HepG2 (cell line): ENCODE results near the gene LTB4R2. TPM values are rescaled to one million over a fixed set of nuclear protein-coding genes. Genes with fewer than 3 reads are reported as not detected.
A peak's percentile ranks its signal among the peaks of the same experiment; 100 is the strongest.

Experiments
- CEBPG ChIP-seq: IDR thresholded peaks from 2 replicates; pipeline ENCODE4 v1.6.1; 2016
- CENPX ChIP-seq: sonication (generic); formaldehyde crosslinking; IDR thresholded peaks from 2 replicates; pipeline ENCODE4 v1.9.0; 2021; ENCODE audit warnings: mild to moderate bottlenecking, missing genetic modification reagents, moderate library complexity
- CREB3 ChIP-seq: sonication (generic); formaldehyde crosslinking; IDR thresholded peaks from 2 replicates; pipeline ENCODE4 v1.5.0; 2020; ENCODE audit warnings: missing genetic modification reagents
- E2F1 ChIP-seq: sonication (generic); formaldehyde crosslinking; IDR thresholded peaks from 2 replicates; pipeline ENCODE4 v1.5.0; 2020; ENCODE audit warnings: missing genetic modification reagents
- HCFC1 ChIP-seq: fragments of 150-350 bp; IDR thresholded peaks from 2 replicates; pipeline ENCODE4 v1.6.1; 2014; ENCODE audit warnings: low read depth, low read length
- IRF1 ChIP-seq: sonication (generic); formaldehyde crosslinking; IDR thresholded peaks from 2 replicates; pipeline ENCODE4 v1.4.0; 2020; ENCODE audit warnings: low read depth, mild to moderate bottlenecking, missing genetic modification reagents
- KLF13 ChIP-seq: sonication (generic); formaldehyde crosslinking; IDR thresholded peaks from 2 replicates; pipeline ENCODE4 v1.4.0; 2020; ENCODE audit warnings: mild to moderate bottlenecking, missing genetic modification reagents
- MED13 ChIP-seq: sonication (generic); formaldehyde crosslinking; IDR thresholded peaks from 2 replicates; pipeline ENCODE4 v1.5.0; 2020; ENCODE audit warnings: missing genetic modification reagents
- MLXIP ChIP-seq: sonication (generic); formaldehyde crosslinking; IDR thresholded peaks from 2 replicates; pipeline ENCODE4 v1.9.0; 2021; ENCODE audit warnings: missing genetic modification reagents, borderline replicate concordance
- REST ChIP-seq, 2 experiments: IDR thresholded peaks; 2 replicates each; pipeline ENCODE4 v1.6.1; 2011 to 2012; ENCODE audit warnings: low read length in 2 of 2, borderline replicate concordance in 1 of 2, low read depth in 1 of 2, mild to moderate bottlenecking in 1 of 2, moderate library complexity in 1 of 2
- RXRA ChIP-seq: sonication (generic); formaldehyde crosslinking; IDR thresholded peaks from 2 replicates; pipeline ENCODE4 v1.5.1; 2020; ENCODE audit warnings: missing genetic modification reagents
- ZBTB42 ChIP-seq: sonication (generic); formaldehyde crosslinking; IDR thresholded peaks from 2 replicates; pipeline ENCODE4 v1.5.0; 2020; ENCODE audit warnings: mild to moderate bottlenecking, missing genetic modification reagents
- ZGPAT ChIP-seq: IDR thresholded peaks from 2 replicates; pipeline ENCODE4 v1.6.1; 2016; ENCODE audit warnings: mild to moderate bottlenecking
- ZNF317 ChIP-seq: sonication (generic); formaldehyde crosslinking; IDR thresholded peaks from 2 replicates; pipeline ENCODE4 v1.5.0; 2020; ENCODE audit warnings: mild to moderate bottlenecking, missing genetic modification reagents
- ZNF556 ChIP-seq: sonication (generic); formaldehyde crosslinking; IDR thresholded peaks from 2 replicates; pipeline ENCODE4 v1.4.0; 2020; ENCODE audit warnings: mild to moderate bottlenecking, missing genetic modification reagents, borderline replicate concordance
- ZNF614 ChIP-seq: IDR thresholded peaks from 2 replicates; pipeline ENCODE4 v1.6.1; 2018; ENCODE audit warnings: missing biosample characterization, missing genetic modification reagents, inconsistent platforms, borderline replicate concordance
- ZNF724P ChIP-seq: sonication (generic); formaldehyde crosslinking; IDR thresholded peaks from 2 replicates; pipeline ENCODE4 v1.8.0; 2022; ENCODE audit warnings: missing genetic modification reagents, borderline replicate concordance
- polyA plus RNA-seq, 8 experiments: library from polyadenylated mRNA; depleted of rRNA in 3 of 8; stranded (reverse) in 7 of 8; unstranded in 1 of 8; fragments of >200 nt; fragmentation: Illumina TruSeq in 4 of 8; extraction: Trizol in 4 of 8; gene quantifications; 2 replicates each; pipeline versions ENCODE4 v1.2.1 to v1.2.3, GENCODE V29; 2011 to 2016; ENCODE audit warnings: low read depth in 4 of 8, missing spikeins in 1 of 8, mixed read lengths in 1 of 8; ENCODE audit not compliant: insufficient read depth in 1 of 8
- total RNA-seq, 5 experiments: library from RNA; depleted of rRNA; stranded (reverse); fragments of >200 nt; fragmentation: Illumina TruSeq; extraction: Trizol; gene quantifications; 2 replicates each; pipeline ENCODE4 v1.2.3, GENCODE V29; 2016; ENCODE audit warnings: low read depth in 1 of 5

LTB4R2 gene
- total and polyA plus RNA-seq, 2 of the 13 experiments (the other 11 are each of a cell fraction or from before 2014, with no cell fraction given): 3.9 to 6.9 TPM

GRCh38 chr14:24307575-24308341 lies 2.2 kb upstream of the LTB4R2 start, which contains the start of gene CIDEB (continued):
- peak; percentile 94 for TF ChIP-seq ZGPAT (CRISPR knock-in tag)
- peak in 1 of 2 experiments; percentile 62; a peak in 2 of 4 replicates for TF ChIP-seq REST (IDR thresholded peaks at IDR 0.05; ENCODE audit: borderline replicate concordance in 1 of 2, low read depth in 1 of 2, low read length in 2 of 2)
- TF ChIP-seq ZBTB42 (CRISPR knock-in tag): 0 out of 2 replicates have a peak, but pooled peaks have one; percentile 72
- peak; percentile 83; the same call in 1 of the 2 replicates for TF ChIP-seq RXRA (CRISPR knock-in tag)
- peak; percentile 68; the same call in 1 of the 2 replicates for TF ChIP-seq KLF13 (CRISPR knock-in tag)
- TF ChIP-seq ZNF317 (CRISPR knock-in tag): peak; percentile 93
- TF ChIP-seq CENPX: no peak
- no peak; the same call in 1 of the 2 replicates for TF ChIP-seq CREB3 (CRISPR knock-in tag)
- TF ChIP-seq ZNF724P (CRISPR knock-in tag): peak; percentile 87
- peak; percentile 90 for TF ChIP-seq ZNF556 (CRISPR knock-in tag)
- TF ChIP-seq HCFC1: no peak; the same call in 1 of the 2 replicates
- no peak for TF ChIP-seq E2F1 (CRISPR knock-in tag)
- no peak for TF ChIP-seq MLXIP (CRISPR knock-in tag)
- peak; percentile 98 for TF ChIP-seq ZNF614 (CRISPR knock-in tag)
- TF ChIP-seq MED13 (CRISPR knock-in tag): no peak; the same call in 1 of the 2 replicates
- TF ChIP-seq CEBPG: peak; percentile 71
- peak; percentile 77; the same call in 1 of the 2 replicates for TF ChIP-seq IRF1 (CRISPR knock-in tag)
